Endodermal cell (in vitro differentiated cells): ENCODE measurements around the gene HHATL. TPM values are rescaled to one million over a fixed set of nuclear protein-coding genes. Genes with fewer than 3 reads are reported as not detected.

Experiments
- DNase-seq: peaks from one replicate; pipeline ENCODE4 v3.0.0-alpha.2; 2017
- H3K27ac ChIP-seq: 2 replicates; pipeline ENCODE4 v1.5.1; 2013; ENCODE audit warnings: mild to moderate bottlenecking, low read depth, low read length, moderate library complexity
- H3K27me3 ChIP-seq: 2 replicates; pipeline ENCODE4 v1.6.1; 2013; ENCODE audit warnings: mild to moderate bottlenecking, low read length, moderate library complexity; ENCODE audit not compliant: insufficient read depth, control insufficient read depth, poor library complexity, severe bottlenecking
- H3K36me3 ChIP-seq: 2 replicates; pipeline ENCODE4 v1.7.0; 2013; ENCODE audit warnings: mild to moderate bottlenecking, low read length, moderate library complexity; ENCODE audit not compliant: control insufficient read depth, insufficient read depth
- H3K4me1 ChIP-seq: one replicate; pipeline ENCODE4 v1.7.0; 2013; ENCODE audit warnings: low read length; ENCODE audit not compliant: control insufficient read depth, insufficient read depth
- H3K4me3 ChIP-seq: 2 replicates; pipeline ENCODE4 v1.5.1; 2013; ENCODE audit warnings: mild to moderate bottlenecking, low read length, moderate library complexity
- H3K9ac ChIP-seq: 2 replicates; pipeline ENCODE4 v1.6.1; 2013; ENCODE audit warnings: mild to moderate bottlenecking, low read length, moderate library complexity; ENCODE audit not compliant: poor library complexity, severe bottlenecking; ENCODE audit errors: extremely low read depth
- H3K9me3 ChIP-seq: 2 replicates; pipeline ENCODE4 v1.6.1; 2013; ENCODE audit warnings: mild to moderate bottlenecking, low read length, moderate library complexity; ENCODE audit not compliant: control insufficient read depth
- H3K27ac Mint-ChIP-seq: 2 replicates; pipeline ENCODE4 v1.8.0; 2020; ENCODE audit warnings: mixed read lengths
- H3K27me3 Mint-ChIP-seq: 2 replicates; pipeline ENCODE4 v1.8.0; 2021; ENCODE audit warnings: mild to moderate bottlenecking, mixed read lengths; ENCODE audit not compliant: insufficient read depth
- H3K36me3 Mint-ChIP-seq: 2 replicates; pipeline ENCODE4 v1.8.0; 2020; ENCODE audit warnings: low read depth, mixed read lengths
- H3K4me1 Mint-ChIP-seq: 2 replicates; pipeline ENCODE4 v1.8.0; 2020; ENCODE audit warnings: mixed read lengths
- H3K4me3 Mint-ChIP-seq: 2 replicates; pipeline ENCODE4 v1.8.0; 2020; ENCODE audit warnings: mild to moderate bottlenecking, moderate library complexity, mixed read lengths
- H3K9me3 Mint-ChIP-seq: 2 replicates; pipeline ENCODE4 v1.8.0; 2020; ENCODE audit warnings: mild to moderate bottlenecking, mixed read lengths
- CTCF ChIP-seq: fragments of 200-600 bp; sonication (generic); conservative IDR thresholded peaks from 2 replicates; pipeline ENCODE4 v1.5.0; 2021; ENCODE audit warnings: antibody characterized with exemption, mild to moderate bottlenecking
- WGBS, 2 experiments: methylation state at CpG; one replicate each; pipeline versions ENCODE4 v1.1.5 to v1.1.7; 2013; ENCODE audit warnings: missing lambda C conversion rate in 2 of 2, mixed read lengths in 1 of 2; ENCODE audit not compliant: insufficient coverage in 1 of 2, insufficient read length in 1 of 2; 5-methylcytosine and 5-hydroxymethylcytosine counted together
- total RNA-seq, 2 donors: library from RNA; stranded (reverse); fragmentation: NEBNext Ultra II Directional in 1 of 2; extraction: Animal tissue kit (Norgen Biotek cat#: 25700) in 1 of 2; gene quantifications; 2 replicates in 1 of 2; 3 replicates in 1 of 2; pipeline ENCODE4 v1.2.1, GENCODE V29; 2021

Gene HHATL
- total RNA-seq, 2 donors from 2014 or later = not detected

GRCh38 chr3:42743204-42743995 is 40.8 kb upstream of the HHATL start:
- peaks cover 2% of the 10 kb centered on the region for H3K9me3 Mint-ChIP-seq
- H3K36me3 Mint-ChIP-seq = no peaks in the 10 kb centered on the region
- H3K4me3 ChIP-seq = no peak overlapping the region
- H3K4me3 Mint-ChIP-seq = no peak overlapping the region
- peak overlapping the region; percentile 24 for H3K27ac Mint-ChIP-seq
- TF ChIP-seq CTCF = no peak
- DNase-seq = no peak
- no peaks in the 10 kb centered on the region for H3K27me3 ChIP-seq
- no peaks in the 10 kb centered on the region for H3K36me3 ChIP-seq
- no peak overlapping the region for H3K27ac ChIP-seq
- H3K4me1 Mint-ChIP-seq = peaks cover 4% of the 10 kb centered on the region
- H3K9me3 ChIP-seq = no peaks in the 10 kb centered on the region
- 88 to 96% methylated on average over 3 to 7 of the region's 7 CpGs for WGBS, 2 experiments
- H3K4me1 ChIP-seq = no peaks in the 10 kb centered on the region
- H3K9ac ChIP-seq = no peak overlapping the region
- H3K27me3 Mint-ChIP-seq = no peaks in the 10 kb centered on the region

GRCh38 chr3:42742688-42743087 is 40.1 kb upstream of the HHATL start:
- peaks cover 3% of the 10 kb centered on the region for H3K9me3 Mint-ChIP-seq
- H3K36me3 ChIP-seq = no peaks in the 10 kb centered on the region
- no peaks in the 10 kb centered on the region for H3K36me3 Mint-ChIP-seq
- 93 to 98% methylated on average over 7 to 9 of the region's 9 CpGs for WGBS, 2 experiments
- no peaks in the 10 kb centered on the region for H3K27me3 ChIP-seq
- H3K27ac Mint-ChIP-seq = no peak overlapping the region
- H3K27ac ChIP-seq = no peak overlapping the region
- H3K4me1 Mint-ChIP-seq = peaks cover 4% of the 10 kb centered on the region
- H3K9me3 ChIP-seq = no peaks in the 10 kb centered on the region
- TF ChIP-seq CTCF = no peak
- DNase-seq = peak; percentile 35
- no peaks in the 10 kb centered on the region for H3K4me1 ChIP-seq
- no peaks in the 10 kb centered on the region for H3K27me3 Mint-ChIP-seq
- H3K4me3 ChIP-seq = no peak overlapping the region
- H3K9ac ChIP-seq = no peak overlapping the region
- no peak overlapping the region for H3K4me3 Mint-ChIP-seq

GRCh38 chr3:42742259-42742658 is 39.7 kb upstream of the HHATL start:
- no peak overlapping the region for H3K27ac Mint-ChIP-seq

More at GRCh38 chr3:42742259-42742658, 39.7 kb upstream of the HHATL start:
- no peak for TF ChIP-seq CTCF
- H3K36me3 Mint-ChIP-seq = no peaks in the 10 kb centered on the region
- Histone ChIP-seq H3K4me1 (no peaks in the 10 kb centered on the region), H3K36me3 (no peaks in the 10 kb centered on the region), H3K27me3 (no peaks in the 10 kb centered on the region), H3K4me3 (no peak overlapping the region), H3K9ac (no peak overlapping the region), H3K9me3 (no peaks in the 10 kb centered on the region), H3K27ac (no peak overlapping the region)
- H3K4me1 Mint-ChIP-seq = peaks cover 4% of the 10 kb centered on the region
- 84 to 90% methylated on average over 3 to 4 of the region's 4 CpGs for WGBS, 2 experiments
- no peaks in the 10 kb centered on the region for H3K27me3 Mint-ChIP-seq
- H3K9me3 Mint-ChIP-seq = peaks cover 3% of the 10 kb centered on the region
- DNase-seq = peak; percentile 32
- no peak overlapping the region for H3K4me3 Mint-ChIP-seq
